HG03196 (cell line): ENCODE measurements around the gene PRSS53.
"Not testable (repeated sequence)": the region's sequence is repeated elsewhere in the genome, so short reads cannot be mapped to it uniquely, and the experiment has no call there.

Experiments used
- ATAC-seq: cut with Tn5 transposase; IDR thresholded peaks from one replicate; pipeline ENCODE4 v1.9.1; 2021; ENCODE audit not compliant: unreplicated experiment

PRSS53 gene

GRCh38 chr16:31118223-31119155, 29.7 kb upstream of the PRSS53 start:
- ATAC-seq = no peak

- peak; percentile 86 for ATAC-seq
These were observed 28.9 kb upstream of the PRSS53 start, which contains the start of gene KAT8 for GRCh38 chr16:31117384-31118222. Gene KAT8, plus strand, starts transcription at chr16:31117664. Its CDS starts 18 bp downstream, at chr16:31117682.

- no peak for ATAC-seq
These were observed 25.7 kb upstream of the PRSS53 start for GRCh38 chr16:31114468-31114867.

GRCh38 chr16:31113121-31114120, 24.7 kb upstream of the PRSS53 start:
- no peak for ATAC-seq

GRCh38 chr16:31112711-31113110, 24.0 kb upstream of the PRSS53 start:
- no peak for ATAC-seq

GRCh38 chr16:31111881-31112466, 23.2 kb upstream of the PRSS53 start:
- ATAC-seq = no peak

- ATAC-seq = no peak
These were observed 21.6 kb upstream of the PRSS53 start for GRCh38 chr16:31110106-31111034.

GRCh38 chr16:31109622-31110021, 20.9 kb upstream of the PRSS53 start:
- ATAC-seq = no peak

- ATAC-seq = no peak
These were observed 20.2 kb upstream of the PRSS53 start for GRCh38 chr16:31108794-31109558.

- peak; percentile 81 for ATAC-seq
These were observed 19.5 kb upstream of the PRSS53 start, which contains the start of gene BCKDK for GRCh38 chr16:31108035-31108793. Gene BCKDK, plus strand, starts transcription at chr16:31108386. Its CDS starts 838 bp downstream, at chr16:31109224.

- ATAC-seq = peak; percentile 50
These were observed 18.7 kb upstream of the PRSS53 start for GRCh38 chr16:31107465-31107867.

- ATAC-seq = no peak
These were observed 18.0 kb upstream of the PRSS53 start for GRCh38 chr16:31106509-31107464.

- no peak for ATAC-seq
These were observed 17.0 kb upstream of the PRSS53 start for GRCh38 chr16:31105677-31106213.

- ATAC-seq = not testable (repeated sequence)
These were observed 12.3 kb upstream of the PRSS53 start for GRCh38 chr16:31100876-31101641.
